HG03280 (cell line): ENCODE data around the gene KRT40.

ENCODE experiments used
- ATAC-seq: cut with Tn5 transposase; IDR thresholded peaks from one replicate; pipeline ENCODE4 v1.9.1; 2021; ENCODE audit warnings: mild to moderate bottlenecking, moderate library complexity; ENCODE audit not compliant: unreplicated experiment

Gene KRT40

DNA sequence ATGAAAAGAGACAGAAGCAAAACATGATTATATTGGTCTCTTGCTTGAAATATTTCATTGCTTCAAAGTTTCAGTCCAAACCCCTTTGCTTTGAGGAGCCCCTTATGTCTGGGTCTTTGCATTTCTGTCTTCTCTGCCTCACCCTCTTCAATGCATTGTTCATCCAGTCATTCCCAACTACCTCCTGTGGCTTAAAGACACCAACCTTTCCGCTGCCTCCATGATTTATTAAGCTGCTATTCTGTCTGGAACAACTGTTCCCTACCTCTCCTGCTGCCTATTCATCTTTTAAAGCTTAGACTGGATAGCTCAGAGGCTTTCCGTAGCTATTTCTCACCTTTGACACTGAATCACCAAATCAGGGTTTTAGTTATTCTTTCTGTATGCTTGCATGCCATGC lies 13.2 kb upstream of the KRT40 start:
- ATAC-seq, result no peak

DNA sequence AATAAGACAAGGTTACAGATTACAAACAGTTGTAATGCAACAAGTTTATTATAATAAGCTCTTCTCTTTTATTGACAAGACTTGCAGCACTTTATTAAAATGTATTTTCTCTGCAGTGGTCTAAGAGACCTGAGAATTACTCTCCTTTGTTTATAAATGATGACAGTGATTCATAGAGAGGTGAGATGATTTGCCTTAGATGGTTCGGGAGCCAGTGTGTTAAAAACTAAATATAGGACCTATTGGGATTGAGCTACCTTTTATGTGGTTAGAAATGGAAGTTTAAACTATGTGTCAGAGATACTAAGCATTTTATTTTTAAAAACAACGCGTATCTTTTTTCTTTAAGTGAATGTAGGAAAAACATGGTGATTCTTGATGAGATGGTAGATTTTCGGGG lies 12.7 kb upstream of the KRT40 start:
- no peak for ATAC-seq

DNA sequence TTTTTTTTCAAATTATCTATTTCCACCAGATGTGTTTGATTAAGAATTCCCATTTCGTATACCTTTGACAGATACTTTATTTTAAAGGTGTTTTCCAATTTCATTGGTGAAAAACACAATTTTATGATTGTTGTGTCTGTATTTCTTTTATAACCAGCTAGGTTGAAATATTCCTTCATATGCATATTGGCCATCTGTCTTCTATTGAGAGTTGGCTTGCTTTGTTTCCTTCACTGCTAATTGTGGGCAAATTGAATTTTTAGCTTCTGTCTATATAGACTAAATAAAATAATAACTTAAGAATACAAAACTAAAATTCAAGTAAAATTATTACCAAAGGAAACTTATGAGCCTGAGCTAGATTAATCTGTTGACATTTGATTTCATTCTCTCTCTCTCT lies 11.0 kb upstream of the KRT40 start:
- ATAC-seq, result no peak

DNA sequence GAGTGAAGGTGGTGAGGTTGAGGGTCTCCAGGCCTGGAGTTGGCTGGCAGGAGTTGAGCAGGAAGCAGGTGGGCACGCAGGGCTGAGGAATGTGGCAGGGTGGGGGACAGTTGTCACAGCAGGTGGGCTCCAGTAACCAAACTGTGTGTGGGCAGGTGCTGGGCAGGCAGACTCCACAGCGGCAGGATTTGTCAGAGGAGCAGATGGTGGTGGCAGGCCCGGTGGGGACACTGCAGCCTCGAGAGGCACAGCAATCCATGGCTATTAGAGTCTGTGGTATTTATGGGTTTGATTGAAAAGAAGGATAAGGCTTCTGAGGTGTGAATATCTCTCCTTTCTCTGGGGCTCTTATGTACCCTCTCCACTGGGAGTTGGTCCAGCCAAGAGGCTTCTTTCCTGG lies 9.7 kb upstream of the KRT40 start, which contains the start of gene KRTAP3-3:
Gene KRTAP3-3 (minus strand): TSS at position 326 of the 400 bp plus-strand sequence. CDS start 67 bp downstream, at position 259.
- ATAC-seq, result no peak

DNA sequence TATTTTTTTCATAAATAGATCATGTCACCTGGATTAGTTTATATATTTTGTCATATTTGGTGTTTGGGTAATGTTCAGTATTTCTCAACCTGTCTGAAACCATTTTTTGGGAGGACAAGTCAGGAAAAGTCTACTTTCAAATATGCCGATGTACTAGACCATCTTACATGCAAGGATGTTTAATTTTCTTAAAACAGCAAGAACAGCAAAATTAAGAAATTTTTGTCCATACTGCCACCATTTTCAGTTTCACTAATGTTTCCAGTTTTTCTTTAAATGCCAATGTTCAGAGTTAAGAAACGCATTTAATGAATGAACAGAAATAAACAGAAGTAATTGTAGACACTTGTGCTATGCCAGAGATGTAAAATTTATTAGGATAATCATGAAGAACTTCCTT lies 9.0 kb upstream of the KRT40 start:
- no peak for ATAC-seq

DNA sequence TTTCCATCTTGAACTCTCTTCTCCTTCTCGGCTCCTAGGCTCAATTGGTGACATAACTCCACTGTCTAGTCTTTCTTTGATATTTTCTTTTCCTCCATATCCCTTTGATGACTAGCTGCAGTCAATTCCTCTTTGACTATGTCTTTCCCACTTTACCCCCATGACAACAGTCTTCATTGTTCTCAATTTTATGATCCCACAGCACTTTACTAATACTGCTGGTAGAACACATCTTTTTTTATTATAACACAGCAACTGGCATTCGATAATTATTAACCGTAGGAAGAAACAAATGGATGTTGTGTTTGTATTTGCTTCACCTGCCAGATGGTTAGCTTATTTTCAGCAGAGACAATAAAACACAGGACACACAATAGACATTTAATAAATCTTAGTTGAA lies 8.5 kb upstream of the KRT40 start:
- no peak for ATAC-seq

DNA sequence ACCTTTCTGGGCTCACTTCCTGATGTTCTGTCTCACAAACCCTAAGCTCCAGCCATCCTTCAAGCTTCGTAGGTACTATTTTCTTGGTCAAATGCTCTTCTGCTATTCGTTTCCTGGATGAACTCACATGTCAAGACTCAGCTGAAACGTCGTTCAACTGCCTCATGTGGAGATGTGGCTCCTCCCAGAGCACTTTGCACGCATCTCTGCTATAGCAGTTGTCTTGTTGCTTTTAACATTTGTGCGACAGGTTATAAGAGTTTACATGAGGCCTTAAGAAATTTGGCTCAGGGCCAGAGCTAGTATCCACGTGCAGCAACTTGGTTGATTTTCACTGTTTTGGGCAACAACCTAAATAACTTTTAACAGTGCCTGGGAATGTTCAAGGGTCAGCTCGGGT lies 2.8 kb upstream of the KRT40 start:
- ATAC-seq, result no peak

DNA sequence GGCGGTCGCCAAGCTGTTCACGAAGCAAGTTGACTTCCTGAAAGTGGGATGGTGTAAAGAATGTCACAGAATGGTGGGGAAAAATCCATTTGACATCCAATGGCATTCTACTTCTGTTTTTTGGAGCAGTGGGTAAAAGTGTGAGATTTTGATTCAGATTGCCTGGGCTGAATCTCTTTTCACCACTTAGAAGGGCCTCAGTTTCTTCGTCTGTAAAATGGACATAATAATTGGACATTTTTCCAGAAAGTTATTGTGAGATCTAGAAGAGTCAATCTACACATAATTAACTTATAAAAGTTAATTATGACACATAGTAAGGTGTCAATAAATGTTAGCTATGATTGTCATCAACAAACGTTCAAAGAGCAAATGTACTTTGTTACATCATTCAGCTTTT lies 3.0 kb downstream of the KRT40 start:
- ATAC-seq, result no peak

DNA sequence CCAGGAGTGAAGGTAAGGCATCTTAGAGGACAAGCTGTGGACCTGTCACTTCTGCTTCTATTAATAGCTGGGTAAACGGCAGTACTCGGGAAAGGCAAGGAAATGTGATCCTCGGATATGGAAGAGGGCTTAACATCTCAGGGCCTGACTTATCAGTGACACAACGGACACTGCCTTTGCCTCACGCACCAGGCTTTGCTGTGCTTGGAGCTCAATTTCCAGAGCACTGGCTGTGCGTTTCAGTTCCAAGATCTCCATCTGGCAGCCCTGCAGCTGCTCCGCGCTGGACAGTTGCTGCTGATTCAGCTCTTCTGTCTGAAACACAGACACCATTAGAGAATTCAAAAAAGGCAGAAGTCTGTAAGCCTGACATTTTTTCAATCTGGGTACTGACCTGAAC lies 3.5 kb downstream of the KRT40 start:
- ATAC-seq, result no peak

DNA sequence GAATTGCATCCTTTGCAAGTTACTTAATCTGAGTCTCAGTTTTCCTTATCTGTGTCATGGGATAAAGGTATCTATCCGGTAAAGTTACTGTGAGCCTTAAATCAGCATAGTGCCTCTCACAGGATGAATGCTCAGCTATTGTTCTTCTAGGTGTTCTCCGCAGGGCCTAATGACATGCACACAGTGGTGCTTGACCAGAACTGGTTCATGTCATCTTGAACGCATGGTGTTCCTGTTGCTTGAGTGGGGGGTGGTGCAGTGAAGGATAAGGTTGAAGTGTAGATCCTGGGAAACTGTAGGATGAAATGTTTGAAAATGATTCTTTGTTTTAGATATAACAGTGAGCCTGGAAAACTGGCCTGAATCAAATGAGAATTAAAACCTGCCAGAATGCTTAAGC lies 4.0 kb downstream of the KRT40 start:
- no peak for ATAC-seq

DNA sequence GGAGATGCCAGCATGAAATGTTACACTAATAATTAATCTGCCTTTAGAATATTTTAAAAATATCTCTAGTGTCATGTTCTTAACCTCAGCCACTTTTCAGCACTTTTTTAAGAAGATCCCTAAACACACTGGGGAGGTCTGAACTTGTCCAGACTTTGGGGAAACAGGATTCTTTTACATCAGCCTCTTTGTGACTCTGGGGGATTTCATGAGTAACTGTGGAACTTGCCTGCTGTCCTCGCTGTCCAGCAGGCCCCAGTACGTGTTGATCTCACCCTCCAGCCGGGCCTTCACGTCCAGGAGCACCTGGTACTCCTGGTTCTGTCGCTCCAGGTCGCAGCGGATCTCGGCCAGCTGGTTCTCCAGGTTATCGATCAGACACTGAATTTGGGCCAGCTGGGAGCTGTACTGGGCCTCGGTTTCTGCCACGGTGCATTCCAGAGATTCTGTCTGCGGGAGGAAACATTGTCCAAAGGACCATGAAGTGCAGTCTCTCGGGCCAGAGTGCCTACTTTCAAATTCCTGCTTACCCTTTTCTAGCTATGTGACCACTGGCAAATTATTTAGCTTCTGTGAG lies 5.5 kb downstream of the KRT40 start:
- no peak for ATAC-seq

DNA sequence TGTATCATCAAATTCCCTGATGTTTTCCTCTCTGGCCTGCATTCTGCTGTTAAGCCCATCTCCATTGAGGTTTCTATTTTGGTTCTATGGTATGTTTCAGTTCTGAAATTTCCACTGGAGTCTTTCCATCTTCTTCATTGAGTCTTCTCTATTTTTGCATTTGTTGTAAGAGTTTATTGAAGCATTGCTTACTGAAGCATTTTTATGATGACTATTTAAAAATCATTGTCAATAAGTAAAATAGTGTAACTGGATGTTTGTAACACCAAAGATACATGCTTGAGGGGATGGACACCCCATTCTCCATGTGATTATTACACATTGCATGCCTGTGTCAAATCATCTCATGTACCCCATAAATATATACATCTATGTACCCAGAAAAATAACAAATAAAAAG lies 8.6 kb downstream of the KRT40 start:
- ATAC-seq, result no peak

DNA sequence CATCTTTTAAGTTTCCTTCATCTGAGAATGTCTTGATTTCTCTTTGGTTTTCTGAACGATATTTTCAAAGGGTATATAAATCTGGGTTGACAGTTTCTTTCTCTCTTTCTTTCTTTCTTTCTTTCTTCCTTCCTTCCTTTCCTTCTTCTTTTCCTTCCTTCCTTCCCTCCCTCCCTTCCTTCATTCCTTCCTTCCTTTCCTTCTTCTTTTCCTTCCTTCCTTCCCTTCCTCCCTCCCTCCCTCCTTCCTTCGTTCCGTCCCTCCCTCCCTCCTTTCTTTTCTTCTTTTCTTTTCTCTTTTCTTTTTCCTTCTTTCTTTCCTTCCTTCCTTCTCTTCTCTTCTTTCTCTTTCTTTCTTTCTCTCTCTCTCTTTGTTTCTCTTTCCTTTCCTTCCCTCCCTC lies 9.8 kb downstream of the KRT40 start:
- no peak for ATAC-seq

DNA sequence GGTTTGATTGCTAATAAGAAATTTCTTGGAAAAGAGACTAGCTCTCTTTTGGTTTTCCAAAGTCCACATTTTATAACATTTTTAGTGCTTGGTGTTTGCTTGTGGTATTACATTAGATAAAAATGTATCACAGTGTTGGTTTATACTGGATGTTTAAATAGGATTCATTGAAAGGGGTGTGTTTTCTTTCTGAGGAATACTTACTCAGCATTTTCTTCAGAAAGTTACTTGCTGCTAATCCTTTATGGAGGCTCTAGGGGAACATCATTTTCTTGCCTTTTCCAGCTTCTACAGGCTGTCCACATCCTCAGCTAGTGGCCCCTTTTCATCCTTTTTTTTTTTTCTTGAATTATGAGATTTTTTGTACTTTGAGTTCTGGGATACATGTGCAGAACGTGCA lies 16.5 kb downstream of the KRT40 start:
- no peak for ATAC-seq

DNA sequence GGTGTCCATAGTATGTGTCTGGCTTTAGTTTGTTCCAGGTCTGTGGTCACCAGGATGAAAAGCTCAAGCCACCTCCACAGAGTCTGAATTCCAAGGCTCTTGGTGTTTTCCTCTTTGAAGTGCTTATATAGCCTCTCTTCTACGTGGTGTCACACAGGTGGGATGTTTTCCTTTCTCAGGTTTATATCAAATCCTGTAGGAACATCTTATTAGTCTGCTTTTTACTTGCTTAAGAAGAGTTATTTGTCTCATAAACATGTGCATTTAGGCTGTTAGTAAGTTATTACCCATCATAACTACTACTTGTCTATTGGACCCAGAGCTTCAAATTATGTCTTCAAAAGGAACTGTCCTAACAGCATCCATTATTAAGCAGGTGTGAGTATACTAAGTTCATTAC lies 17.3 kb downstream of the KRT40 start, which contains the start of gene KRT39:
Gene KRT39 (minus strand): TSS at position 101 of the 400 bp plus-strand sequence. CDS start 92 bp downstream, at position 9.
- ATAC-seq, result no peak

DNA sequence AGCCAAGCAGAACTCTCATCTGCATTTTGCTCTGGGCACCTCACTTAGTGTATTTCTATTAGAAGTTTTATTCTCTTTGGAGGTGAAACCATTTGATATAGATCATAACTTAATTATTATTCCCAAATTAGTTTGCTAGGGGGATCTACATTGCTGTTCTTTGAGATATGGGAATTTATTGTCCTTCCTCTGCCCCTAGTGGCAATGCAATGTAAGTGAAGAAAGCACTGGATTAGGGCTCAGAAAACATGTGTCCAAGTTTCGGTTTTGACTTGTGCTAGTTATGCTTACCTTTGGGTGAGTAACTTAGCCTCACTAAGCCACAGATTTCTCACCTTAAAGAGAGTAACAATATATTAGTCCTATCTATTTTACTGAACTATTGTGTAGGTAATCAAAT lies 20.3 kb downstream of the KRT40 start:
- ATAC-seq, result no peak

DNA sequence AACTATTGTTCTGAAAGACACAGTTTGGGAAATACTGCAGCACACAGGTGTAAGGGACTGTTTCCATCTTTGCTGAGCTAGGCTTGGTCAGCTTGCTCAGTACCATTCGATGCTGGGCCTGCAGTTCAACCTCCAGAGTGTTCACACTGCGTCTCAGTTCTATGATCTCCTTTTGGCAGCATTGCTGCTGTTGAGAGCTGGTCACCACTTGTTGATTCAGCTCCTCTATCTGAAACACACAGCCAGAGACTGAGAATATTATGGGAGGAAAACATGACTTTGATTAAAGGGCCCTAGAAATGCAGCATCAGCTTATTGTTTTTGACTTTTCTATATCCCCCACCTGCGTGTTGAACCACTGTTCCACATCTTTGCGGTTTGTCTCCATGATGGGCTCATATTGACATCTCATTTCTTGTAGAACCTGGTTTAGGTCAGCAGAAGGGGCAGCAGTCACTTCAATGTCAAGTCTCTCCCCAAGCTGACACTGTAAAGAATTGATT lies 22.0 kb downstream of the KRT40 start:
- ATAC-seq, result no peak

DNA sequence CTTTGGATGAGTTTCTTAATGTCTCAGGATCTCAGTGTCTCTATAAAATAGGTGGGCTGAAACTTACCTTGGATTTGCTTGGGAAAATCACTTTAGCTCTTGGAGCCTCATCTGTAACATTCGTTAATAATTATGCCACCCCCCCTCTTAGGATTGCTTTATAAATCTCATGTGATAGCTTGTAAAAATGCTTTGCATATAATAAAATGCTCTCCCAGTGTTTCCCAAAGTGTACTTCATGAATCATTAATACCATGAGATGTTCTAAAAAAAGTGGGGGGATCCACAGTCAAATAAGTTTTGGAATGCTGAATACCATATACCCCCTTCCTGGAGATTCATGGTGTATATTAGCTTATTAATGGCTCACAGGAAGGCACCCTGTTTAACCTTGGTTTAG lies 22.5 kb downstream of the KRT40 start:
- ATAC-seq, result no peak

DNA sequence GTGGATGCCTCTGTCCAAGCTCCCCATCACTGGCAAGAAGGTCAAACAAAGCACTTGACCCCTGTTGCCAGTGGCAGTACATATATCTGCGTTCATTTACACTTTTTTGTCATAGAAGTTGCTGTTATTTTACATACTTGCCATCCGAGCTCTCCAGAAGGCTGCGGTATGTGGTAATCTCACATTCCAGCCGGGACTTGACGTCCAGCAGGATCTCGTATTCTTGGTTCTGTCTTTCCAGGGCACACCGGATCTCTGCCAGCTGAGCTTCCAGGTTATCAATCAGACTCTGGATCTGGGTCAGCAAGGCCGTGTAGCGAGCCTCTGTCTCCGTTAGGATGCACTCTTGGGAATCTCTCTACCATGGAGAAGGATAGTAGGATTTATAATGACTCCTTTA lies 24.0 kb downstream of the KRT40 start:
- no peak for ATAC-seq

DNA sequence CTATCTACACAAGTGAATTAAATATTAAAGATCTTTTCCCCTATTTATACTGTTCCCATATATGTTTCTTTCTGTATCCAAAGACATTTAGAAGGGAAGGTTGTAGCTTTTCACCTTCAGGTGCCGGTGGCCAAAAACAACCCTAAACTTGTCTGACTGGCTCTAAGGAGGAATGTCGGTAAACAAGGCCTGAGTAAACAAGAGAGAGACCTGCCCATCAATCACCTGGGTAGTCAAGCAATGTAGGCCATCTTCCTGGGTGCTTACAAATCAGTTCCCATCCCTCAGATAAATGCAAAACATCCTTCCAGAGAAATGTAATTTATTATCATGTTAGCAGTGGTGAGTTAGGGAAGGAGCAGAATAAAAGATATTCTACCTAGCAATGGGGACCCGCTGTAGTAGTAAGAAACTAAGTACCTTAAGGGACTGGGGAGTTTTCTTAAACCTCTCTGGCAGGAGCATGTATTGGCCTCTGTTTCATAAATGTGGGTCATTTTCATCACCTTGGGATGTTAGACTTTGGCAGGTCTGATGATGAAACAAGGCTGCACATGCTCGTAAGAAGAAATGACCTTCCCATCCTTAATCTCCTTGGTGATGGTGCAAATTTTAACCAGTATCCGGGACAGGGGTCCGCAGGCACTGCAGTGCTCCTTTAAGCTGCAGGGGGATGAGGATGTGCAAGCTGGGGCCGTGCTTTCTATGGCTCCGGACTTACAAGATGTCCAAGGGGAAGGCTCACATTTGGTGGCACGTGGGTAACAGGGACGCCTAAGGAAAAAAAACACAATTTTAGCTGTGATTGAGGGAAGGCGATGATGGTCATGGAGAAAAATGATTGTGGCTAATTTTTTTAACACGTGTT lies 25.8 kb downstream of the KRT40 start:
- no peak for ATAC-seq

DNA sequence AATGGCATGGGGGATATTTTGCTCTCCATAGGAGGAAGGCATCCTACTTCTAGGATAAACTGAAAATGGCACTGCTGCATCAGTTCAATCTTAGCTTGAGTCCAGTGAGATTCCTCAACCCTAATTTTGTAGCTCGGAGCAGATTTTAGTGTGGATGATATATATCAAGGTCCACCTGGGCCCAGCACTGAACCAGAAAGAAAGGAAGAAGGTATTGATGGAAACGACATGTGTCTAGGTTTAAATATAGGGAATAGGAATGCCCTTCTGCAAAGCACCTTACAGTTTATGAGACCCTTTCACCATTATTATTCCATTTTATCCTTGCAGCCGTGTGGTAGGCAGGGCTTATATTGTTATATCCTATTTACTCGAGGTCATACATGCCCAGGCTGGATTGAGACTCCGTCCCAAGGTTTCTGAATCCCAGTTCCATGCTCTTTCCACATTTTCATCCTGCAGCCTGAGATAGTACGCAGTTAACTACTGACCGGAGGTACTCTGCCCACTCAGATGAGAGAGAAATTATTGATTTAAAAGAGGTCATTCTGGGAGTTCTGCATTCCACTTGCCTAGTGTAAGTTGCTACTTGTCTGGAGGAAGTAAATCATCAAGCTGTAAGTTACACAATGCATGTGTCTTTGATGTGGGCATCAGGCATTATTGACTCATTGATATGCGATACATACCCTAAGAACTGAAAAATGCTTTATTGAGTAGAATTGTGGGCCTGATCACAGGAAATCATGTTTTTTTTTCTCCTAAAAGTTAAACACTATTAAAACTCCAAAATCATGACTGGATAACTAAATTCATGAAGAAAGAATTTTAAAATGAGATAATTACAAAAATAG lies 27.5 kb downstream of the KRT40 start:
- no peak for ATAC-seq
